Measurements from ENCODE around the gene CHRNA7.

The CHRNA7 gene

GRCh38 chr15:32029862-32030781 is at the start of gene CHRNA7:
Gene CHRNA7, plus strand, starts transcription at chr15:32030515. Its CDS starts 80 bp downstream, at chr15:32030595.
- no peaks in the 10 kb centered on the region for H3K9me3 ChIP-seq (ENCODE audit: insufficient read depth, low read length, severe bottlenecking)
- H3K4me1 ChIP-seq (ENCODE audit: insufficient read depth, low read length): no peaks in the 10 kb centered on the region
- no peak for DNase-seq
- no peaks in the 10 kb centered on the region for H3K27me3 ChIP-seq (ENCODE audit: insufficient read depth, low read length, poor library complexity)
- no peaks in the 10 kb centered on the region for H4K20me1 ChIP-seq (ENCODE audit: insufficient read depth, low read length)
- no peak within 1 kb of the TSS for H3K4me2 ChIP-seq (ENCODE audit: insufficient read depth, low read length)
- no peak for ATAC-seq (ENCODE audit: insufficient read depth, low read depth)
- no peaks in the 10 kb centered on the region for H3K79me2 ChIP-seq (ENCODE audit: insufficient read depth, low read length)
- no peaks in the 10 kb centered on the region for H3K36me3 ChIP-seq (ENCODE audit: insufficient read depth, low read length)
- H3K27ac ChIP-seq (ENCODE audit: low read length): no peak within 1 kb of the TSS
- H2AFZ ChIP-seq (ENCODE audit: low read depth, low read length): no peak within 1 kb of the TSS
- no peak within 1 kb of the TSS for H3K9ac ChIP-seq (ENCODE audit: low read depth, low read length)
- TF ChIP-seq CTCF (IDR thresholded peaks at IDR 0.05; ENCODE audit: borderline replicate concordance, extremely low read depth, low read length, poor library complexity, severe bottlenecking): no peak
- TF ChIP-seq EZH2 (IDR thresholded peaks at IDR 0.05; ENCODE audit: borderline replicate concordance, low read depth, low read length, severe bottlenecking): no peak
- no peak within 1 kb of the TSS for H3K4me3 ChIP-seq (ENCODE audit: low read depth in 1 of 2, low read length in 2 of 2)

- no peaks in the 10 kb centered on the region for H3K9me3 ChIP-seq (ENCODE audit: insufficient read depth, low read length, severe bottlenecking)
- no peak for ATAC-seq (ENCODE audit: insufficient read depth, low read depth)
- TF ChIP-seq EZH2 (IDR thresholded peaks at IDR 0.05; ENCODE audit: borderline replicate concordance, low read depth, low read length, severe bottlenecking) (no peak), CTCF (IDR thresholded peaks at IDR 0.05; ENCODE audit: borderline replicate concordance, extremely low read depth, low read length, poor library complexity, severe bottlenecking) (no peak)
- no peaks in the 10 kb centered on the region for H3K27me3 ChIP-seq (ENCODE audit: insufficient read depth, low read length, poor library complexity)
- no peak overlapping the region for H3K4me2 ChIP-seq (ENCODE audit: insufficient read depth, low read length)
- H3K4me3 ChIP-seq (ENCODE audit: low read depth in 1 of 2, low read length in 2 of 2): no peak overlapping the region
- DNase-seq: no peak
- H2AFZ ChIP-seq (ENCODE audit: low read depth, low read length): no peak overlapping the region
- H3K79me2 ChIP-seq (ENCODE audit: insufficient read depth, low read length): no peaks in the 10 kb centered on the region
- no peaks in the 10 kb centered on the region for H4K20me1 ChIP-seq (ENCODE audit: insufficient read depth, low read length)
- no peaks in the 10 kb centered on the region for H3K4me1 ChIP-seq (ENCODE audit: insufficient read depth, low read length)
- no peak overlapping the region for H3K9ac ChIP-seq (ENCODE audit: low read depth, low read length)
- no peak overlapping the region for H3K27ac ChIP-seq (ENCODE audit: low read length)
- H3K36me3 ChIP-seq (ENCODE audit: insufficient read depth, low read length): no peaks in the 10 kb centered on the region
Observed at GRCh38 chr15:31985607-31986006, 44.7 kb upstream of the CHRNA7 start.

GRCh38 chr15:31993062-31993461 is 37.3 kb upstream of the CHRNA7 start:
- TF ChIP-seq EZH2 (IDR thresholded peaks at IDR 0.05; ENCODE audit: borderline replicate concordance, low read depth, low read length, severe bottlenecking) (no peak), CTCF (IDR thresholded peaks at IDR 0.05; ENCODE audit: borderline replicate concordance, extremely low read depth, low read length, poor library complexity, severe bottlenecking) (no peak)
- ATAC-seq (ENCODE audit: insufficient read depth, low read depth): no peak
- no peaks in the 10 kb centered on the region for H4K20me1 ChIP-seq (ENCODE audit: insufficient read depth, low read length)

More at GRCh38 chr15:31993062-31993461, 37.3 kb upstream of the CHRNA7 start:
- Histone ChIP-seq H3K4me3 (ENCODE audit: low read depth in 1 of 2, low read length in 2 of 2) (no peak overlapping the region), H3K9me3 (ENCODE audit: insufficient read depth, low read length, severe bottlenecking) (no peaks in the 10 kb centered on the region), H3K27me3 (ENCODE audit: insufficient read depth, low read length, poor library complexity) (no peaks in the 10 kb centered on the region), H3K79me2 (ENCODE audit: insufficient read depth, low read length) (no peaks in the 10 kb centered on the region), H3K4me2 (ENCODE audit: insufficient read depth, low read length) (no peak overlapping the region), H3K9ac (ENCODE audit: low read depth, low read length) (no peak overlapping the region), H3K27ac (ENCODE audit: low read length) (no peak overlapping the region), H2AFZ (ENCODE audit: low read depth, low read length) (no peak overlapping the region), H3K36me3 (ENCODE audit: insufficient read depth, low read length) (no peaks in the 10 kb centered on the region), H3K4me1 (ENCODE audit: insufficient read depth, low read length) (no peaks in the 10 kb centered on the region)
- no peak for DNase-seq
